ENCODE data around the gene NEDD4.

DNA sequence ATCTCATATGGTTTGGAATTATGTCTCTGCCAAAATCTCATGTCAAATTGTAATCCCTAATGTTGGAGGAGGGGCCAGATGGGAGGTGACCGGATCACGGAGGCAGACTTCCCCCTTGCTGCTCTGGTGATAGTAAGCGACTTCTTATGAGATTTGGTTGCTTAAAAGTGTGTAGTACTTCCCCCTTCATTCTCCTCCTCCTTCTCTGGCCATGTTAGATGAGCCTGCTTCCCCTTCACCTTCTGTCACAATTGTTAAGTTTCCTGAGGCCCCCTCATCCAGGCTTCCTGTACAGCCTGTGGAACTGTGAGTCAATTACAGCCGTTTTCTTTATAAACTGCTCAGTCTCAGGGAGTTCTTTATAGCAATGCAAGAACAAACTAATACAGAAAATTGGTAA, 51.1 kb downstream of the NEDD4 start:
- no peak for TF ChIP-seq CTCF (IDR thresholded peaks at IDR 0.05)
- TF ChIP-seq POLR2A (IDR thresholded peaks at IDR 0.05), result no peak
